PC-3 (cell line): Measurements from ENCODE around the gene LSG1. TPM values are rescaled to one million over a fixed set of nuclear protein-coding genes. Genes with fewer than 3 reads are reported as not detected.

Experiments used
- ATAC-seq: fragments of 200-7000 bp; cut with Tn5 transposase; 2 replicates; pipeline ENCODE4 v1.9.1; 2020; ENCODE audit warnings: mild to moderate bottlenecking, moderate library complexity
- BruUV-seq: library from RNA; stranded (reverse); fragments of 400-500 nt; replicated peaks from 2 replicates; lab custom pipeline; 2021; lab: Mats Ljungman, UMichigan
- CTCF ChIA-PET: fragments of 300-600 bp; sonication (Branson Sonifier 250); formaldehyde crosslinking; loops from one replicate; lab custom pipeline; 2022; ENCODE audit warnings: antibody characterized with exemption; lab: Charles Lee
- POLR2A ChIA-PET: fragments of 300-600 bp; sonication (Branson Sonifier 250); formaldehyde crosslinking; loops from one replicate; lab custom pipeline; 2022; ENCODE audit warnings: antibody characterized with exemption; ENCODE audit not compliant: unreplicated experiment; lab: Charles Lee
- DNase-seq: peaks from one replicate; pipeline ENCODE4 v3.0.0-alpha.2; 2015
- H2AFZ ChIP-seq: fragments of 300-600 bp; sonication (generic); 2 replicates; pipeline ENCODE4 v1.6.0; 2016; ENCODE audit warnings: antibody characterized with exemption, low read length
- H3F3A ChIP-seq: fragments of 300-600 bp; sonication (generic); one replicate; pipeline ENCODE4 v1.6.0; 2017; ENCODE audit warnings: antibody characterized with exemption, low read length, control low read depth, mild to moderate bottlenecking; ENCODE audit not compliant: unreplicated experiment
- H3K27ac ChIP-seq: fragments of 300-600 bp; sonication (generic); 2 replicates; pipeline ENCODE4 v1.5.1; 2016; ENCODE audit warnings: mild to moderate bottlenecking, low read length
- H3K27me3 ChIP-seq: fragments of 300-600 bp; sonication (generic); 2 replicates; pipeline ENCODE4 v1.6.1; 2016; ENCODE audit warnings: low read length, mixed read lengths
- H3K36me3 ChIP-seq: fragments of 300-600 bp; sonication (generic); 2 replicates; pipeline ENCODE4 v1.6.1; 2016; ENCODE audit warnings: low read depth, mixed run types, low read length, mixed read lengths
- H3K4me1 ChIP-seq: fragments of 300-600 bp; sonication (generic); 2 replicates; pipeline ENCODE4 v1.5.1; 2016; ENCODE audit warnings: low read length; ENCODE audit not compliant: insufficient read depth
- H3K4me2 ChIP-seq: fragments of 300-600 bp; sonication (generic); 2 replicates; pipeline ENCODE4 v1.6.0; 2016; ENCODE audit warnings: low read length
- H3K4me3 ChIP-seq: fragments of 300-600 bp; sonication (generic); 2 replicates; pipeline ENCODE4 v1.5.1; 2016; ENCODE audit warnings: mild to moderate bottlenecking, low read length, mixed read lengths
- H3K79me2 ChIP-seq: fragments of 300-600 bp; sonication (generic); 2 replicates; pipeline ENCODE4 v1.6.1; 2017; ENCODE audit warnings: low read length, mixed read lengths
- H3K9ac ChIP-seq: fragments of 300-600 bp; sonication (generic); 2 replicates; pipeline ENCODE4 v1.6.0; 2016; ENCODE audit warnings: mild to moderate bottlenecking, low read length
- H3K9me2 ChIP-seq: fragments of 300-600 bp; sonication (generic); replicated peaks from 2 replicates; pipeline ENCODE4 v1.6.1; 2016; ENCODE audit warnings: mixed run types, low read length, mixed read lengths
- H3K9me3 ChIP-seq: fragments of 300-600 bp; sonication (generic); 2 replicates; pipeline ENCODE4 v1.6.1; 2016; ENCODE audit warnings: low read length, mixed read lengths
- H4K20me1 ChIP-seq: fragments of 300-600 bp; sonication (generic); 2 replicates; pipeline ENCODE4 v1.6.1; 2016; ENCODE audit warnings: low read length, mixed read lengths
- EZH2 ChIP-seq: fragments of 300-600 bp; sonication (generic); IDR thresholded peaks from one replicate; pipeline ENCODE4 v1.6.1; 2017; ENCODE audit warnings: antibody characterized with exemption, mild to moderate bottlenecking, low read length; ENCODE audit not compliant: unreplicated experiment
- EZH2phosphoT487 ChIP-seq: fragments of 300-600 bp; sonication (generic); IDR thresholded peaks from 2 replicates; pipeline ENCODE4 v1.6.1; 2018; ENCODE audit warnings: mild to moderate bottlenecking, antibody characterized with exemption, low read length, borderline replicate concordance
- intact Hi-C: fragments of 100-400 bp; cut with micrococcal nuclease; formaldehyde crosslinking; loops from 2 replicates; pipeline ENCODE4 v1.9.0; 2023
- total RNA-seq: library from RNA; depleted of rRNA; stranded (reverse); fragments of >200 nt; gene quantifications from 2 replicates; pipeline ENCODE4 v1.2.3, GENCODE V29; 2014
- TF ChIP-seq, protein P1 (sequence below): fragments of 300-600 bp; sonication (generic); conservative IDR thresholded peaks from 2 replicates; pipeline ENCODE4 v1.5.1; 2017; ENCODE audit warnings: antibody characterized with exemption, low read depth, mild to moderate bottlenecking, low read length

LSG1 gene
- total RNA-seq, 1 experiment from 2014 or later: 83.8 TPM

DNA sequence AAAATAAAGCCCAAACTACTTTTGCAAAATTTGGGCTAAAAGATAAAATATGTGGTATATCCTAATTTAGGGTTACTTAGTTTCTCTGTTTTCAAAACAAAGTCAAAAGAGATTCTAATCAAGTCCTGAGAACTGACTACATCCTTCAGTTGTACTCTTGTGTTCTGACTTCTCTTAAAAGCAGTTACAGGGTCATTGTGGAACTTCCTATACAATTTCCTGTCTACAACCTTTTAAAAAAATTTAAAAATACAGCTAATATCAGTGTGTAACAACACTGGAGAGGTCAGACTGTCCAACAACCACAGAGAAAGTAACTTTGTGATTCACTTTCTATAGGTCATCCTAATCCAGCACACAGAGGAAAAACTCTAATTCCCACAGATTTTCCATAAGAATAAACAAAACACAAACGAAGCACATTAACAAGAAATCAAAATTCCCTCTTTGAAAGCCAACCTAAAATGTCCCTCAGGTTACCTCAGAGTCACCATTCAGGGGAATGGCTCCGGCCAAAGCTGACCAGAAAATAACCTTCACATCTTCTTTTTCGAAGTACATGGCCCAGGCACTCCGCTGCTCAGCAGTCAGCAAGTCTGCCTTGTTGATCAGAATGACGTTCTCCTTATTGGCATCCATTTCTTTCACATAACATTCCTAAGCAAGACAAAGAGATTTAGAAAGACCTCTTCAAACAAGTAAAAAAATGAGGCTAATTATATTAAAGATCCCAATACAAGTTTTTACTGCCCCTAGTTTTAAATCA is 13.3 kb downstream of the LSG1 start:
- H3K36me3 ChIP-seq: peaks cover 66% of the 10 kb centered on the region
- ChIA-PET CTCF (interaction anchor here (0.6 kb wide), 1 partner anchor 13 kb away, joined by 5 read pairs; no protein-coding TSS in a partner anchor), POLR2A (no interaction called here)
- intact Hi-C loops: no loop called here
- no peaks in the 10 kb centered on the region for H4K20me1 ChIP-seq
- no peaks in the 10 kb centered on the region for H3K4me1 ChIP-seq
- no peaks in the 10 kb centered on the region for H3K9me2 ChIP-seq
- no peak for TF ChIP-seq EZH2
- TF ChIP-seq EZH2phosphoT487: no peak
- TF ChIP-seq, protein P1, sequence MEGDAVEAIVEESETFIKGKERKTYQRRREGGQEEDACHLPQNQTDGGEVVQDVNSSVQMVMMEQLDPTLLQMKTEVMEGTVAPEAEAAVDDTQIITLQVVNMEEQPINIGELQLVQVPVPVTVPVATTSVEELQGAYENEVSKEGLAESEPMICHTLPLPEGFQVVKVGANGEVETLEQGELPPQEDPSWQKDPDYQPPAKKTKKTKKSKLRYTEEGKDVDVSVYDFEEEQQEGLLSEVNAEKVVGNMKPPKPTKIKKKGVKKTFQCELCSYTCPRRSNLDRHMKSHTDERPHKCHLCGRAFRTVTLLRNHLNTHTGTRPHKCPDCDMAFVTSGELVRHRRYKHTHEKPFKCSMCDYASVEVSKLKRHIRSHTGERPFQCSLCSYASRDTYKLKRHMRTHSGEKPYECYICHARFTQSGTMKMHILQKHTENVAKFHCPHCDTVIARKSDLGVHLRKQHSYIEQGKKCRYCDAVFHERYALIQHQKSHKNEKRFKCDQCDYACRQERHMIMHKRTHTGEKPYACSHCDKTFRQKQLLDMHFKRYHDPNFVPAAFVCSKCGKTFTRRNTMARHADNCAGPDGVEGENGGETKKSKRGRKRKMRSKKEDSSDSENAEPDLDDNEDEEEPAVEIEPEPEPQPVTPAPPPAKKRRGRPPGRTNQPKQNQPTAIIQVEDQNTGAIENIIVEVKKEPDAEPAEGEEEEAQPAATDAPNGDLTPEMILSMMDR: no peak
- DNase-seq (no peak), ATAC-seq (no peak)
- H2AFZ ChIP-seq: no peak overlapping the region
- peaks cover 14% of the 10 kb centered on the region; the same call in 1 of the 2 replicates for H3K79me2 ChIP-seq
- H3K9me3 ChIP-seq: no peaks in the 10 kb centered on the region
- H3K9ac ChIP-seq: no peak overlapping the region
- H3K4me3 ChIP-seq: no peak overlapping the region
- H3F3A ChIP-seq: no peaks in the 10 kb centered on the region
- H3K27ac ChIP-seq: no peak overlapping the region
- H3K4me2 ChIP-seq: no peak overlapping the region
- BruUV-seq: no TSS peak
- H3K27me3 ChIP-seq: no peaks in the 10 kb centered on the region

DNA sequence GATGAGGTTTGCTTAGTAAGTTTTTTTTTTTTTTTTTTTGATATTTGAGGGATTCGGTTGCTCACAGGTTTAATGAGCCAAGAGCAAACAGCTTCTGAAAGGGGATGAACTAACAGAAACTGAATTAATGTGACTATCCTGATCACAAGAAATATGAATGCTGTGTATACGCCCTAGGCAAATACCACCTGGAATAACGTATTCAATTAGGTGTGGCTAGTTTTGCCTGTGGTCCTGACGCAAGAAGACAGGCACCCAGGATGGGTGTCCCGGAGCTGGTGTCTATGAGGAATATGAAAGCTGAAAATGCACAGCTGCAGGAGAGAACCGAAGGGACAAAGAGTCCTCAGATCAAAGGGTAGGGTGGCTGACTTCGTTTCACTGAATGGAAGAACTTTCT is 14.6 kb downstream of the LSG1 start:
- Histone ChIP-seq H3K9ac (no peak overlapping the region), H3K4me2 (no peak overlapping the region), H3K79me2 (peaks cover 14% of the 10 kb centered on the region; the same call in 1 of the 2 replicates), H3K9me3 (no peaks in the 10 kb centered on the region), H3K9me2 (no peaks in the 10 kb centered on the region), H3F3A (no peaks in the 10 kb centered on the region), H2AFZ (no peak overlapping the region), H4K20me1 (no peaks in the 10 kb centered on the region), H3K27ac (no peak overlapping the region), H3K27me3 (no peaks in the 10 kb centered on the region), H3K36me3 (peaks cover 69% of the 10 kb centered on the region), H3K4me1 (no peaks in the 10 kb centered on the region), H3K4me3 (no peak overlapping the region)
- CTCF ChIA-PET: interaction anchor here (0.6 kb wide), 1 partner anchor 15 kb away, joined by 4 read pairs; the partner anchor contains the start of gene LSG1
- DNase-seq: no peak
- BruUV-seq: no TSS peak
- intact Hi-C loops: no loop called here
- ATAC-seq: no peak
- TF ChIP-seq, protein P1: no peak
- TF ChIP-seq EZH2phosphoT487: no peak
- no peak for TF ChIP-seq EZH2
- POLR2A ChIA-PET: interaction anchor here (0.6 kb wide), 1 partner anchor 784 kb away, joined by 6 read pairs; no protein-coding TSS in a partner anchor

DNA sequence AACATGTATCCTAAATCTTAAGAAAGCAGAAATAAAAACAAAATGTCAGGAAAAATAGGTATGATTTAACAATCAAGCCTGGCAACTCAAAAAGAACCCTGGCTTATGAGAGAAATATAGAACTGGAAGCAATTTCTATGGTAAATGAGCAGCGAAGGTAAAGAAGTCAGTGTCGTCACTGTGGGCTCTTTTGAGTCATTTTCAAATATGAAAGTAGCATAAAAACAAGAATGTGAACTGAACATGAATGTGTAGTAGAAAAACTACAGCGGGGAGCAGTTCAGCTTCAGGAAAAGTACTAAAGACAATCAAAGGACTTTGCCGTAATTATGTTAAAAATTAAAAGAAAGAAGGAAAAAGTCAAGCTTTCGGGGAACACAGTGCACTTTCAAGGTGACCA is 17.5 kb downstream of the LSG1 start:
- CTCF ChIA-PET: no interaction called here
- no peak overlapping the region for H3K4me2 ChIP-seq
- no peak overlapping the region for H3K4me3 ChIP-seq
- no peak for DNase-seq
- no TSS peak for BruUV-seq
- no peaks in the 10 kb centered on the region for H3K27me3 ChIP-seq
- H3K9me3 ChIP-seq: no peaks in the 10 kb centered on the region
- no peaks in the 10 kb centered on the region for H3K4me1 ChIP-seq
- TF ChIP-seq, protein P1: no peak
- no peak for TF ChIP-seq EZH2phosphoT487
- no peak for TF ChIP-seq EZH2
- intact Hi-C loops: no loop called here
- peaks cover 70% of the 10 kb centered on the region for H3K36me3 ChIP-seq
- H3K27ac ChIP-seq: no peak overlapping the region
- POLR2A ChIA-PET: no interaction called here
- H3K79me2 ChIP-seq: peaks cover 5% of the 10 kb centered on the region; the same call in 1 of the 2 replicates
- H4K20me1 ChIP-seq: no peaks in the 10 kb centered on the region
- ATAC-seq: no peak
- H2AFZ ChIP-seq: no peak overlapping the region
- H3F3A ChIP-seq: no peaks in the 10 kb centered on the region
- no peak overlapping the region for H3K9ac ChIP-seq
- no peaks in the 10 kb centered on the region for H3K9me2 ChIP-seq
